Neural cell (in vitro differentiated cells): ENCODE measurements around the gene CYB5B. TPM values are rescaled to one million over a fixed set of nuclear protein-coding genes. Genes with fewer than 3 reads are reported as not detected.

Experiments used
- H2AFZ ChIP-seq: fragments of 200-600, 300-800 bp; sonication (generic), shearing (Covaris generic); 2 replicates; pipeline ENCODE4 v1.6.0; 2014; ENCODE audit warnings: low read depth, mild to moderate bottlenecking, antibody characterized with exemption, low read length, moderate library complexity
- H3F3A ChIP-seq: fragments of 200-600 bp; shearing (Covaris generic); 2 replicates; pipeline ENCODE4 v1.6.1; 2016; ENCODE audit warnings: mild to moderate bottlenecking, moderate library complexity, mixed read lengths, antibody characterized with exemption, low read length; ENCODE audit not compliant: insufficient read depth, poor library complexity, severe bottlenecking
- H3K27ac ChIP-seq: fragments of 200-600, 300-800 bp; sonication (generic), shearing (Covaris generic); 2 replicates; pipeline ENCODE4 v1.5.1; 2014; ENCODE audit warnings: mild to moderate bottlenecking, low read length, moderate library complexity
- H3K27me3 ChIP-seq: fragments of 300-800, 200-600 bp; sonication (generic), shearing (Covaris generic); 2 replicates; pipeline ENCODE4 v1.6.0; 2014; ENCODE audit warnings: mild to moderate bottlenecking, low read depth, low read length, moderate library complexity; ENCODE audit not compliant: insufficient read depth
- H3K36me3 ChIP-seq: fragments of 300-800, 200-600 bp; sonication (generic), shearing (Covaris generic); 2 replicates; pipeline ENCODE4 v1.5.1; 2014; ENCODE audit warnings: mild to moderate bottlenecking, antibody characterized with exemption, low read length, moderate library complexity; ENCODE audit not compliant: insufficient read depth
- H3K4me2 ChIP-seq: fragments of 300-800, 200-600 bp; sonication (generic), shearing (Covaris generic); 2 replicates; pipeline ENCODE4 v1.6.0; 2014; ENCODE audit warnings: mild to moderate bottlenecking, low read length
- H3K4me3 ChIP-seq: fragments of 300-800, 200-600 bp; sonication (generic), shearing (Covaris generic); 2 replicates; pipeline ENCODE4 v1.5.1; 2014; ENCODE audit warnings: mild to moderate bottlenecking, low read length, moderate library complexity
- H3K79me2 ChIP-seq: fragments of 200-600 bp; shearing (Covaris generic); replicated peaks from 2 replicates; pipeline ENCODE4 v1.6.0; 2014; ENCODE audit warnings: mild to moderate bottlenecking, low read length, moderate library complexity; ENCODE audit not compliant: insufficient read depth
- H3K9ac ChIP-seq: fragments of 300-800, 200-600 bp; sonication (generic), shearing (Covaris generic); 2 replicates; pipeline ENCODE4 v1.6.1; 2016; ENCODE audit warnings: mild to moderate bottlenecking, low read length, mixed read lengths
- H3K9me2 ChIP-seq: fragments of 200-600 bp; shearing (Covaris generic); 2 replicates; pipeline ENCODE4 v1.6.1; 2016; ENCODE audit warnings: mild to moderate bottlenecking, low read length, mixed read lengths; ENCODE audit not compliant: insufficient read depth
- H3K9me3 ChIP-seq: fragments of 200-600, 300-800 bp; sonication (generic), shearing (Covaris generic); 2 replicates; pipeline ENCODE4 v1.6.1; 2016; ENCODE audit warnings: mild to moderate bottlenecking, mixed run types, low read length, moderate library complexity, mixed read lengths
- H4K20me1 ChIP-seq: fragments of 200-600 bp; shearing (Covaris generic); 2 replicates; pipeline ENCODE4 v1.6.1; 2016; ENCODE audit warnings: mild to moderate bottlenecking, mixed run types; ENCODE audit not compliant: insufficient read depth
- CTCF ChIP-seq: fragments of 450-650 bp; IDR thresholded peaks from 2 replicates; pipeline ENCODE4 v1.5.1; 2014; ENCODE audit warnings: antibody characterized with exemption, mild to moderate bottlenecking, moderate library complexity; ENCODE audit not compliant: poor library complexity, severe bottlenecking
- EP300 ChIP-seq: fragments of 450-650 bp; conservative IDR thresholded peaks from 2 replicates; pipeline ENCODE4 v1.6.1; 2014; ENCODE audit warnings: antibody characterized with exemption, mild to moderate bottlenecking, moderate library complexity; ENCODE audit not compliant: poor library complexity, severe bottlenecking
- EZH2 ChIP-seq: fragments of 200-600, 300-800 bp; shearing (Covaris generic), sonication (generic); IDR thresholded peaks from 2 replicates; pipeline ENCODE4 v1.6.1; 2014; ENCODE audit warnings: antibody characterized with exemption, low read length, borderline replicate concordance, mild to moderate bottlenecking; ENCODE audit not compliant: insufficient read depth, poor library complexity, severe bottlenecking
- MXI1 ChIP-seq: fragments of 450-650 bp; conservative IDR thresholded peaks from 2 replicates; pipeline ENCODE4 v1.6.1; 2014; ENCODE audit warnings: antibody characterized with exemption, mild to moderate bottlenecking; ENCODE audit not compliant: poor library complexity, severe bottlenecking
- POLR2AphosphoS5 ChIP-seq: IDR thresholded peaks from 2 replicates; pipeline ENCODE4 v1.6.1; 2012
- RAD21 ChIP-seq: fragments of 450-650 bp; conservative IDR thresholded peaks from 2 replicates; pipeline ENCODE4 v1.6.1; 2014; ENCODE audit warnings: antibody characterized with exemption, mild to moderate bottlenecking, moderate library complexity
- SMC3 ChIP-seq: fragments of 450-650 bp; conservative IDR thresholded peaks from 2 replicates; pipeline ENCODE4 v1.6.1; 2014; ENCODE audit warnings: antibody characterized with exemption, mild to moderate bottlenecking, moderate library complexity; ENCODE audit not compliant: poor library complexity
- TAF1 ChIP-seq: IDR thresholded peaks from 2 replicates; pipeline ENCODE4 v1.6.1; 2012; ENCODE audit warnings: low read depth
- polyA minus RNA-seq: library from RNA; depleted of rRNA, polyadenylated mRNA; stranded (reverse); fragments of >200 nt; gene quantifications from 2 replicates; pipeline ENCODE4 v1.2.3, GENCODE V29; 2014
- polyA plus RNA-seq: library from polyadenylated mRNA; depleted of rRNA; stranded (reverse); fragments of >200 nt; gene quantifications from 2 replicates; pipeline ENCODE4 v1.2.3, GENCODE V29; 2014
- TF ChIP-seq, protein P1 (sequence below): IDR thresholded peaks from 2 replicates; pipeline ENCODE4 v1.6.1; 2012; ENCODE audit warnings: borderline replicate concordance

CYB5B gene, protein sequence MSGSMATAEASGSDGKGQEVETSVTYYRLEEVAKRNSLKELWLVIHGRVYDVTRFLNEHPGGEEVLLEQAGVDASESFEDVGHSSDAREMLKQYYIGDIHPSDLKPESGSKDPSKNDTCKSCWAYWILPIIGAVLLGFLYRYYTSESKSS
- 70.4 and 93.5 TPM in 2 replicates for polyA plus RNA-seq
- polyA minus RNA-seq = 74.7 and 84.2 TPM in 2 replicates

DNA sequence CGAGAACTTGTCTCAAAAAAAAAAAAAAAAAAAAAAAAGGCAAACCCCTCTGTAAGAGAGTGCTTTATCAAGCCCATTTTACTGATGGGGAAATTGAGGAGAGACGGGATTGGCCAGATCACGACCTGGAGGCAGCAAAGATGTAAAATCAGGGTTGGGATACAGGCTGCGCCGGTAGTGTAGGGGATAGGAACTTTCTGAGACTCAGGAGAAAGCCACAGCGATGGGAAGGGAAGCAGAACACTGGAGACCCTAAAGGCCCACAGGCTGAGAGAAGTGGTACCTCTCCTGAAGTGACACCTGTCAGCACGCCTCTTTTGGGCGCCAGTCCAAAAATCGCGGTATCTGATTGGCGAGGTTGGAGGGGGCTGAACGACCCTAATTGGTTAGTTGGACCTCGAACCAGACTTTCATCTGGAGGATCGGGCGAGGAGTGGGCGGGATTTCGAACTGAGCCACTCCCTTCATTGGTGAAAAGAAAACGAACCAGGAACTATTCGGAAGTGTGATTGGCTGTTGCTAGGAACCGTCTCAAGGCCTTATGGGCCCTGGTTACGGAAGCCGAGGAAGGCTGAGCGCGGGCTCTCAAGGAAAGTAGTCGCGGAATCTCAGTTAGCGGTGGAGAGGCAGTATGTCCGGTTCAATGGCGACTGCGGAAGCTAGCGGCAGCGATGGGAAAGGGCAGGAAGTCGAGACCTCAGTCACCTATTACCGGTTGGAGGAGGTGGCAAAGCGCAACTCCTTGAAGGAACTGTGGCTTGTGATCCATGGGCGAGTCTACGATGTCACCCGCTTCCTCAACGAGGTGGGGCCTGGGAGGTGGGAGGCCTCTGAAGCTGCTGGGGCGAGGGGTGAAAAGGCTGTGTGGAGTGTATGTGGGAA is at the start of gene CYB5B:
Gene CYB5B, plus strand, starts transcription at position 567 of the 882 bp plus-strand sequence. Its CDS starts 65 bp downstream, at position 632.
- H2AFZ ChIP-seq = peak within 1 kb of the TSS; percentile 61
- TF ChIP-seq RAD21 (peak; percentile 46), SMC3 (peak; percentile 41), EP300 (no peak), TAF1 (peak; percentile 66), POLR2AphosphoS5 (peak; percentile 89), EZH2 (no peak), MXI1 (peak; percentile 77)
- TF ChIP-seq, protein P1, sequence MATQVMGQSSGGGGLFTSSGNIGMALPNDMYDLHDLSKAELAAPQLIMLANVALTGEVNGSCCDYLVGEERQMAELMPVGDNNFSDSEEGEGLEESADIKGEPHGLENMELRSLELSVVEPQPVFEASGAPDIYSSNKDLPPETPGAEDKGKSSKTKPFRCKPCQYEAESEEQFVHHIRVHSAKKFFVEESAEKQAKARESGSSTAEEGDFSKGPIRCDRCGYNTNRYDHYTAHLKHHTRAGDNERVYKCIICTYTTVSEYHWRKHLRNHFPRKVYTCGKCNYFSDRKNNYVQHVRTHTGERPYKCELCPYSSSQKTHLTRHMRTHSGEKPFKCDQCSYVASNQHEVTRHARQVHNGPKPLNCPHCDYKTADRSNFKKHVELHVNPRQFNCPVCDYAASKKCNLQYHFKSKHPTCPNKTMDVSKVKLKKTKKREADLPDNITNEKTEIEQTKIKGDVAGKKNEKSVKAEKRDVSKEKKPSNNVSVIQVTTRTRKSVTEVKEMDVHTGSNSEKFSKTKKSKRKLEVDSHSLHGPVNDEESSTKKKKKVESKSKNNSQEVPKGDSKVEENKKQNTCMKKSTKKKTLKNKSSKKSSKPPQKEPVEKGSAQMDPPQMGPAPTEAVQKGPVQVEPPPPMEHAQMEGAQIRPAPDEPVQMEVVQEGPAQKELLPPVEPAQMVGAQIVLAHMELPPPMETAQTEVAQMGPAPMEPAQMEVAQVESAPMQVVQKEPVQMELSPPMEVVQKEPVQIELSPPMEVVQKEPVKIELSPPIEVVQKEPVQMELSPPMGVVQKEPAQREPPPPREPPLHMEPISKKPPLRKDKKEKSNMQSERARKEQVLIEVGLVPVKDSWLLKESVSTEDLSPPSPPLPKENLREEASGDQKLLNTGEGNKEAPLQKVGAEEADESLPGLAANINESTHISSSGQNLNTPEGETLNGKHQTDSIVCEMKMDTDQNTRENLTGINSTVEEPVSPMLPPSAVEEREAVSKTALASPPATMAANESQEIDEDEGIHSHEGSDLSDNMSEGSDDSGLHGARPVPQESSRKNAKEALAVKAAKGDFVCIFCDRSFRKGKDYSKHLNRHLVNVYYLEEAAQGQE = peak; percentile 75

GRCh38 chr16:69376393-69377059 is 47.9 kb upstream of the CYB5B start:
- Histone ChIP-seq H3K36me3 (no peaks in the 10 kb centered on the region), H3K79me2 (no peaks in the 10 kb centered on the region)
- TF ChIP-seq EP300 = no peak
- TF ChIP-seq TAF1 = no peak
- no peak for TF ChIP-seq RAD21
- TF ChIP-seq CTCF = no peak
- no peak for TF ChIP-seq MXI1
- no peak for TF ChIP-seq POLR2AphosphoS5
- TF ChIP-seq SMC3 = no peak
- TF ChIP-seq, protein P1 = no peak
- no peak for TF ChIP-seq EZH2

More for the DNA sequence above, at the start of gene CYB5B:
- Histone ChIP-seq H3F3A (no peaks in the 10 kb centered on the region), H3K9ac (peak within 1 kb of the TSS; percentile 80), H3K79me2 (peaks cover 34% of the 10 kb centered on the region), H3K27ac (peak within 1 kb of the TSS; percentile 75), H3K27me3 (no peaks in the 10 kb centered on the region), H4K20me1 (no peaks in the 10 kb centered on the region), H3K4me3 (peak within 1 kb of the TSS; percentile 83), H3K9me3 (no peaks in the 10 kb centered on the region), H3K36me3 (no peaks in the 10 kb centered on the region), H3K4me2 (peak within 1 kb of the TSS; percentile 98), H3K9me2 (no peaks in the 10 kb centered on the region)

More at GRCh38 chr16:69376393-69377059, 47.9 kb upstream of the CYB5B start:
- Histone ChIP-seq H3K27ac (no peak overlapping the region), H3K4me2 (no peak overlapping the region), H3K4me3 (no peak overlapping the region), H3K9me3 (no peaks in the 10 kb centered on the region), H4K20me1 (no peaks in the 10 kb centered on the region), H3K9ac (no peak overlapping the region), H3F3A (no peaks in the 10 kb centered on the region), H3K9me2 (no peaks in the 10 kb centered on the region), H3K27me3 (no peaks in the 10 kb centered on the region), H2AFZ (no peak overlapping the region)
